B cell (primary cell): ENCODE data around the gene PLCB1. TPM values are rescaled to one million over a fixed set of nuclear protein-coding genes. Genes with fewer than 3 reads are reported as not detected.

Source experiments
- ATAC-seq: fragments of 200-7000 bp; cut with Tn5 transposase; one replicate; pipeline ENCODE4 v1.10.0; 2021; ENCODE audit warnings: low read depth, mild to moderate bottlenecking, moderate number of reproducible peaks, moderate library complexity
- CTCF ChIA-PET: fragments of 350-600 bp; sonication (Branson Sonifier 250); formaldehyde crosslinking; loops from one replicate; lab custom pipeline; 2021; ENCODE audit warnings: antibody characterized with exemption, inconsistent platforms; lab: Charles Lee
- POLR2A ChIA-PET: fragments of 350-600 bp; sonication (Branson Sonifier 250); formaldehyde crosslinking; loops from one replicate; lab custom pipeline; 2021; ENCODE audit warnings: antibody characterized with exemption; lab: Charles Lee
- DNase-seq: peaks from one replicate; pipeline ENCODE4 v3.0.0; 2013
- H2AFZ ChIP-seq: 2 replicates; pipeline ENCODE4 v1.6.1; 2012; ENCODE audit warnings: mild to moderate bottlenecking, low read depth, low read length; ENCODE audit not compliant: insufficient read depth, poor library complexity, severe bottlenecking
- H3K27ac ChIP-seq, 2 donors: 1 replicate in 1 of 2; 2 replicates in 1 of 2; pipeline ENCODE4 v1.5.1; 2012 to 2013; ENCODE audit warnings: low read length in 2 of 2, mild to moderate bottlenecking in 2 of 2, moderate library complexity in 1 of 2
- H3K27me3 ChIP-seq, 4 experiments: fragments of 200-600 bp in 1 of 4; sonication (generic) in 1 of 4; replicated peaks in 1 of 4; 1 replicate in 2 of 4; 2 replicates in 2 of 4; pipeline versions ENCODE4 v1.6.1 to v1.7.0; 2013 to 2016; ENCODE audit warnings: low read length in 3 of 4, mild to moderate bottlenecking in 2 of 4, mixed read lengths in 1 of 4, moderate library complexity in 1 of 4; ENCODE audit not compliant: insufficient read depth in 4 of 4, control insufficient read depth in 3 of 4; ENCODE audit errors: control extremely low read depth in 1 of 4
- H3K36me3 ChIP-seq, 2 experiments: replicated peaks in 1 of 2; 1 replicate in 1 of 2; 2 replicates in 1 of 2; pipeline versions ENCODE4 v1.6.1 to v1.7.1; 2013; ENCODE audit warnings: low read length in 1 of 2; ENCODE audit not compliant: insufficient read depth in 2 of 2, control insufficient read depth in 1 of 2; ENCODE audit errors: control extremely low read depth in 1 of 2, extremely low read depth in 1 of 2
- H3K4me1 ChIP-seq, 2 donors: fragments of 200-600 bp in 1 of 2; sonication (generic) in 1 of 2; 1 replicate in 1 of 2; 2 replicates in 1 of 2; pipeline versions ENCODE4 v1.5.1 to v1.6.1; 2013 to 2017; ENCODE audit warnings: low read length in 2 of 2; ENCODE audit not compliant: control insufficient read depth in 2 of 2, insufficient read depth in 2 of 2
- H3K4me2 ChIP-seq: replicated peaks from 2 replicates; pipeline ENCODE3; 2012; ENCODE audit warnings: mild to moderate bottlenecking, low read depth, low read length; ENCODE audit not compliant: poor library complexity, severe bottlenecking
- H3K4me3 ChIP-seq, 5 experiments: fragments of 200-600 bp in 1 of 5; sonication (generic) in 1 of 5; 1 replicate in 3 of 5; 2 replicates in 2 of 5; pipeline versions ENCODE4 v1.5.1 to v1.7.0; 2011 to 2016; ENCODE audit warnings: low read length in 4 of 5, mild to moderate bottlenecking in 4 of 5, low read depth in 2 of 5, control low read depth in 1 of 5, moderate library complexity in 1 of 5; ENCODE audit not compliant: insufficient read depth in 1 of 5; ENCODE audit errors: control extremely low read depth in 1 of 5, extremely low read depth in 1 of 5
- H3K79me2 ChIP-seq: fragments of 200-600 bp; sonication (generic); one replicate; pipeline ENCODE4 v1.6.0; 2016; ENCODE audit warnings: low read length; ENCODE audit not compliant: control insufficient read depth, insufficient read depth
- H3K9ac ChIP-seq: fragments of 200-600 bp; sonication (generic); 2 replicates; pipeline ENCODE4 v1.6.1; 2017; ENCODE audit warnings: mild to moderate bottlenecking, low read length, moderate library complexity
- H3K9me3 ChIP-seq, 3 donors: one replicate each; pipeline versions ENCODE4 v1.6.1 to v1.7.1; 2013; ENCODE audit warnings: low read length in 2 of 3; ENCODE audit not compliant: control insufficient read depth in 2 of 3, insufficient read depth in 1 of 3; ENCODE audit errors: control extremely low read depth in 1 of 3
- H4K20me1 ChIP-seq: 2 replicates; pipeline ENCODE4 v1.6.0; 2012; ENCODE audit warnings: mild to moderate bottlenecking, low read length; ENCODE audit not compliant: insufficient read depth, control insufficient read depth, poor library complexity, severe bottlenecking
- H3K27ac Mint-ChIP-seq: one replicate; pipeline ENCODE4 v1.8.0; 2021; ENCODE audit warnings: mixed read lengths
- H3K27me3 Mint-ChIP-seq: one replicate; pipeline ENCODE4 v1.8.0; 2021; ENCODE audit warnings: mixed read lengths
- H3K4me1 Mint-ChIP-seq: one replicate; pipeline ENCODE4 v1.8.0; 2021; ENCODE audit warnings: mixed read lengths
- H3K4me3 Mint-ChIP-seq: one replicate; pipeline ENCODE4 v1.8.0; 2021; ENCODE audit warnings: mixed read lengths
- H3K9me3 Mint-ChIP-seq: one replicate; pipeline ENCODE4 v1.8.0; 2022; ENCODE audit warnings: mixed read lengths; ENCODE audit not compliant: insufficient read depth
- CTCF ChIP-seq: fragments of 200-600 bp; IDR thresholded peaks from one replicate; pipeline ENCODE4 v1.8.0; 2022; ENCODE audit warnings: antibody characterized with exemption, mild to moderate bottlenecking
- EZH2 ChIP-seq: IDR thresholded peaks from 2 replicates; pipeline ENCODE4 v1.6.1; 2012; ENCODE audit warnings: borderline replicate concordance, low read depth, mild to moderate bottlenecking, moderate library complexity, low read length; ENCODE audit not compliant: insufficient read depth, poor library complexity, severe bottlenecking
- WGBS: methylation state at CpG from one replicate; pipeline ENCODE4 v1.1.5; 2013; ENCODE audit warnings: missing lambda C conversion rate; ENCODE audit not compliant: insufficient coverage; 5-methylcytosine and 5-hydroxymethylcytosine counted together
- intact Hi-C: fragments of 100-400 bp; cut with micrococcal nuclease; formaldehyde crosslinking; loops from one replicate; pipeline ENCODE4 v1.10.0; 2022
- polyA plus RNA-seq: library from polyadenylated mRNA; depleted of rRNA; stranded (reverse); fragments of >200 nt; gene quantifications from 2 replicates; pipeline ENCODE4 v1.2.3, GENCODE V29; 2012
- total RNA-seq, 2 donors: library from RNA; stranded (reverse); fragments of 120-200 nt in 1 of 2; gene quantifications; 1 replicate in 1 of 2; 2 replicates in 1 of 2; pipeline versions ENCODE4 v1.2.3 to v1.2.4, GENCODE V29; 2013 to 2022

The PLCB1 gene
- total and polyA plus RNA-seq, 2 donors (not counting 1 experiment from before 2014, with no cell fraction given): 0.18 to 0.47 TPM

DNA sequence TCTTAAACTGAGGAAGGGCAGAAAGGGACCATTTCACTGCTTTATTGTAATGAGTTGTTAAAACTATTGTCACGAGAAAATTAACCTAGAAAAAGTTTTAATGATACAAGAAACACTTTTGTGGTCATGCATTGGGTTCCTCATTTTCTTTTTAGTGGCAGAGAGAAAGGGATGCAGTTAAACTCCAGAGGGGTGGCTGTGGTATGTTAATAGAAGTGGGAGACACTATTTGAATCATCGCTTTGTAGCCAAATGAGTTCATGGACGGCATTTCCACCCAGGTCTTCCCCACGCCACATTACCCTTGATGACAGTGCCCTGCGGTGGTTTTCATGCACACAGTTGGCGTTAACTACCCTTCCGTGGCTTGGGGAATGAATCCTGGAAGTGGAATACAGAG is 235.6 kb downstream of the PLCB1 start:
- Mint-ChIP-seq H3K4me3 (no peak overlapping the region), H3K27me3 (peaks cover 10% of the 10 kb centered on the region), H3K4me1 (peaks cover 5% of the 10 kb centered on the region), H3K27ac (no peak overlapping the region), H3K9me3 (no peaks in the 10 kb centered on the region)
- no peaks in the 10 kb centered on the region for H3K79me2 ChIP-seq
- no peaks in the 10 kb centered on the region for H3K36me3 ChIP-seq
- intact Hi-C loops: no loop called here
- no peaks in the 10 kb centered on the region for H3K27me3 ChIP-seq
- no peaks in the 10 kb centered on the region for H3K9me3 ChIP-seq
- H2AFZ ChIP-seq: no peak overlapping the region
- H3K9ac ChIP-seq: no peak overlapping the region
- no peak overlapping the region for H3K4me2 ChIP-seq
- POLR2A ChIA-PET: no interaction called here
- no CpG with 5 or more reads among the region's 7 CpGs for WGBS
- H3K4me1 ChIP-seq: no peaks in the 10 kb centered on the region
- DNase-seq (no peak), ATAC-seq (no peak)
- no peak overlapping the region for H3K4me3 ChIP-seq
- TF ChIP-seq EZH2: no peak
- no peak for TF ChIP-seq CTCF
- H4K20me1 ChIP-seq: no peaks in the 10 kb centered on the region
- CTCF ChIA-PET: no interaction called here
- H3K27ac ChIP-seq: no peak overlapping the region

- H3K27me3 ChIP-seq: no peaks in the 10 kb centered on the region
- H3K9ac ChIP-seq: no peak overlapping the region
- H4K20me1 ChIP-seq: no peaks in the 10 kb centered on the region
- no peak overlapping the region for H3K4me2 ChIP-seq
- no peaks in the 10 kb centered on the region for H3K36me3 ChIP-seq
- ATAC-seq (no peak), DNase-seq (no peak)
- H3K4me1 Mint-ChIP-seq: peaks cover 5% of the 10 kb centered on the region
- no CpG with 5 or more reads among the region's 3 CpGs for WGBS
- peaks cover 10% of the 10 kb centered on the region for H3K27me3 Mint-ChIP-seq
- H3K79me2 ChIP-seq: no peaks in the 10 kb centered on the region
- H3K27ac Mint-ChIP-seq: no peak overlapping the region
- H3K4me3 Mint-ChIP-seq: no peak overlapping the region
- intact Hi-C loops: no loop called here
- H2AFZ ChIP-seq: no peak overlapping the region
- ChIA-PET CTCF (no interaction called here), POLR2A (no interaction called here)
- H3K9me3 Mint-ChIP-seq: no peaks in the 10 kb centered on the region
- H3K9me3 ChIP-seq: no peaks in the 10 kb centered on the region
- TF ChIP-seq EZH2 (no peak), CTCF (no peak)
- H3K27ac ChIP-seq: no peak overlapping the region
- H3K4me1 ChIP-seq: no peaks in the 10 kb centered on the region
- no peak overlapping the region for H3K4me3 ChIP-seq
These were observed 236.6 kb downstream of the PLCB1 start for GRCh38 chr20:8368670-8369069.
